IMR-90 (cell line): ENCODE measurements around the gene TCERG1L. TPM values are rescaled to one million over a fixed set of nuclear protein-coding genes. Genes with fewer than 3 reads are reported as not detected.

Source experiments
- ATAC-seq: fragments of 200-7000 bp; cut with Tn5 transposase; 2 replicates; pipeline ENCODE4 v1.9.1; 2020; ENCODE audit warnings: low read depth, mild to moderate bottlenecking, moderate library complexity
- BruUV-seq: library from RNA; stranded (reverse); fragments of 400-500 nt; replicated peaks from 2 replicates; lab custom pipeline; 2021; lab: Mats Ljungman, UMichigan
- CTCF ChIA-PET: fragments of 300-600 bp; formaldehyde crosslinking; extraction: SDS; loops from one replicate; lab custom pipeline; 2021; ENCODE audit warnings: antibody characterized with exemption; lab: Yijun Ruan, JAX
- POLR2A ChIA-PET: fragments of 300-600 bp; sonication (Branson Sonifier 250); formaldehyde crosslinking; loops from one replicate; lab custom pipeline; 2022; ENCODE audit warnings: antibody characterized with exemption; ENCODE audit not compliant: unreplicated experiment; lab: Charles Lee
- DNase-seq: peaks from one replicate; pipeline ENCODE4 v3.0.0; 2013
- H2AFZ ChIP-seq: replicated peaks from 2 replicates; pipeline ENCODE3; 2013; ENCODE audit warnings: low read length, mild to moderate bottlenecking; ENCODE audit not compliant: poor library complexity
- H2AK5ac ChIP-seq: 2 replicates; pipeline ENCODE4 v1.6.1; 2013; ENCODE audit warnings: low read depth, low read length, inconsistent platforms
- H2AK9ac ChIP-seq: replicated peaks from 2 replicates; pipeline ENCODE3; 2013; ENCODE audit warnings: mild to moderate bottlenecking, low read depth, low read length, moderate library complexity; ENCODE audit not compliant: poor library complexity
- H2BK120ac ChIP-seq: 2 replicates; pipeline ENCODE4 v1.6.1; 2013; ENCODE audit warnings: low read depth, low read length, inconsistent platforms
- H2BK15ac ChIP-seq: 3 replicates; pipeline ENCODE4 v1.6.1; 2013; ENCODE audit warnings: low read depth, low read length, inconsistent platforms
- H2BK20ac ChIP-seq: 2 replicates; pipeline ENCODE4 v1.6.1; 2013; ENCODE audit warnings: low read depth, mild to moderate bottlenecking, inconsistent platforms, low read length, moderate library complexity
- H2BK5ac ChIP-seq: 2 replicates; pipeline ENCODE4 v1.6.1; 2013; ENCODE audit warnings: mild to moderate bottlenecking, low read depth, low read length, inconsistent platforms; ENCODE audit not compliant: poor library complexity, severe bottlenecking
- H3K14ac ChIP-seq: replicated peaks from 2 replicates; pipeline ENCODE4 v1.6.1; 2013; ENCODE audit warnings: low read depth, low read length, inconsistent platforms
- H3K18ac ChIP-seq: 2 replicates; pipeline ENCODE4 v1.6.1; 2013; ENCODE audit warnings: low read depth, low read length, control low read depth
- H3K23ac ChIP-seq: 2 replicates; pipeline ENCODE4 v1.6.1; 2013; ENCODE audit warnings: low read depth, low read length, inconsistent platforms
- H3K27ac ChIP-seq: 2 replicates; pipeline ENCODE4 v1.5.1; 2013; ENCODE audit warnings: mild to moderate bottlenecking, control low read depth, low read length; ENCODE audit not compliant: insufficient read depth
- H3K27me3 ChIP-seq: 2 replicates; pipeline ENCODE4 v1.6.1; 2013; ENCODE audit warnings: low read length; ENCODE audit not compliant: control insufficient read depth, insufficient read depth
- H3K36me3 ChIP-seq: 2 replicates; pipeline ENCODE4 v1.6.1; 2013; ENCODE audit warnings: low read length, mixed read lengths; ENCODE audit not compliant: control insufficient read depth, insufficient read depth
- H3K4ac ChIP-seq: 2 replicates; pipeline ENCODE4 v1.6.1; 2013; ENCODE audit warnings: low read depth, low read length, inconsistent platforms
- H3K4me1 ChIP-seq: 2 replicates; pipeline ENCODE4 v1.6.1; 2013; ENCODE audit warnings: low read length, mixed read lengths; ENCODE audit not compliant: control insufficient read depth, insufficient read depth
- H3K4me2 ChIP-seq: 2 replicates; pipeline ENCODE4 v1.6.1; 2013; ENCODE audit warnings: low read depth, mild to moderate bottlenecking, control low read depth, low read length, moderate library complexity
- H3K4me3 ChIP-seq: 2 replicates; pipeline ENCODE4 v1.5.1; 2013; ENCODE audit warnings: low read depth, mild to moderate bottlenecking, control low read depth, low read length, moderate library complexity; ENCODE audit not compliant: insufficient read depth
- H3K56ac ChIP-seq: 2 replicates; pipeline ENCODE4 v1.6.1; 2013; ENCODE audit warnings: low read length, inconsistent platforms; ENCODE audit not compliant: insufficient read depth; ENCODE audit errors: extremely low read depth
- H3K79me1 ChIP-seq, 2 experiments: 2 replicates each; pipeline ENCODE4 v1.6.1; 2013; ENCODE audit warnings: low read length in 2 of 2, inconsistent platforms in 1 of 2, low read depth in 1 of 2
- H3K9ac ChIP-seq: 2 replicates; pipeline ENCODE4 v1.6.1; 2013; ENCODE audit warnings: low read depth, low read length, control low read depth
- H3K9me1 ChIP-seq: 2 replicates; pipeline ENCODE4 v1.6.1; 2013; ENCODE audit warnings: low read length, inconsistent platforms; ENCODE audit not compliant: insufficient read depth
- H3K9me3 ChIP-seq: 2 replicates; pipeline ENCODE4 v1.6.1; 2013; ENCODE audit warnings: low read length; ENCODE audit not compliant: control insufficient read depth, insufficient read depth
- H4K20me1 ChIP-seq: 2 replicates; pipeline ENCODE4 v1.6.1; 2013; ENCODE audit warnings: low read length, inconsistent platforms; ENCODE audit not compliant: insufficient read depth
- H4K5ac ChIP-seq: 2 replicates; pipeline ENCODE4 v1.6.1; 2013; ENCODE audit warnings: mild to moderate bottlenecking, low read depth, low read length, control low read depth
- H4K8ac ChIP-seq, 2 experiments: 2 replicates each; pipeline ENCODE4 v1.6.1; 2013; ENCODE audit warnings: low read depth in 2 of 2, low read length in 2 of 2, control low read depth in 1 of 2, inconsistent platforms in 1 of 2
- H4K91ac ChIP-seq: 2 replicates; pipeline ENCODE4 v1.6.1; 2013; ENCODE audit warnings: low read depth, low read length, inconsistent platforms; ENCODE audit not compliant: insufficient read depth
- BHLHE40 ChIP-seq: fragments of 150-350 bp; IDR thresholded peaks from 2 replicates; pipeline ENCODE4 v1.6.1; 2016; ENCODE audit warnings: mild to moderate bottlenecking, low read depth, low read length
- CEBPB ChIP-seq: IDR thresholded peaks from 2 replicates; pipeline ENCODE4 v1.6.1; 2012; ENCODE audit warnings: low read depth, low read length, improper control_type of control experiment
- CHD1 ChIP-seq: IDR thresholded peaks from 2 replicates; pipeline ENCODE4 v1.6.1; 2012; ENCODE audit warnings: low read depth, low read length, improper control_type of control experiment
- FOS ChIP-seq: fragments of 150-350 bp; IDR thresholded peaks from 2 replicates; pipeline ENCODE4 v1.6.1; 2016; ENCODE audit warnings: low read depth, low read length
- MAFK ChIP-seq: IDR thresholded peaks from 2 replicates; pipeline ENCODE4 v1.6.1; 2012; ENCODE audit warnings: low read depth, low read length, improper control_type of control experiment
- MAZ ChIP-seq: IDR thresholded peaks from 2 replicates; pipeline ENCODE4 v1.6.1; 2012; ENCODE audit warnings: low read depth, mild to moderate bottlenecking, low read length, improper control_type of control experiment, moderate library complexity, borderline replicate concordance
- MXI1 ChIP-seq: IDR thresholded peaks from 2 replicates; pipeline ENCODE4 v1.6.1; 2012; ENCODE audit warnings: low read depth, mild to moderate bottlenecking, low read length, moderate library complexity, borderline replicate concordance
- NFE2L2 ChIP-seq: fragments of 150-350 bp; IDR thresholded peaks from 2 replicates; pipeline ENCODE4 v1.6.1; 2016; ENCODE audit warnings: low read depth, mild to moderate bottlenecking, low read length
- POLR2A ChIP-seq: IDR thresholded peaks from 2 replicates; pipeline ENCODE4 v1.6.1; 2012; ENCODE audit warnings: mild to moderate bottlenecking, low read depth, low read length
- RAD21 ChIP-seq: IDR thresholded peaks from 2 replicates; pipeline ENCODE4 v1.6.1; 2012; ENCODE audit warnings: low read length, improper control_type of control experiment
- RCOR1 ChIP-seq: IDR thresholded peaks from 2 replicates; pipeline ENCODE4 v1.6.1; 2012; ENCODE audit warnings: mild to moderate bottlenecking, low read length, improper control_type of control experiment; ENCODE audit not compliant: insufficient replicate concordance
- RFX5 ChIP-seq: IDR thresholded peaks from 2 replicates; pipeline ENCODE4 v1.8.0; 2012; ENCODE audit warnings: low read depth, mild to moderate bottlenecking, low read length, moderate library complexity
- SMC3 ChIP-seq: fragments of 150-350 bp; IDR thresholded peaks from 2 replicates; pipeline ENCODE4 v1.6.1; 2016; ENCODE audit warnings: low read depth, mild to moderate bottlenecking, antibody characterized with exemption, low read length, moderate library complexity
- WGBS, 2 experiments: methylation state at CpG; one replicate each; pipeline versions ENCODE4 v1.1.5 to v1.1.7; 2013; ENCODE audit warnings: missing lambda C conversion rate in 2 of 2; ENCODE audit not compliant: insufficient read length in 1 of 2; ENCODE audit errors: extremely low coverage in 2 of 2; 5-methylcytosine and 5-hydroxymethylcytosine counted together
- dilution Hi-C: fragments of 300-500 bp; cut with HindIII; formaldehyde crosslinking; loops from one replicate; pipeline ENCODE4 v1.14.3; 2018; ENCODE audit warnings: low sequenced_read_pairs; ENCODE audit not compliant: unreplicated experiment
- in situ Hi-C: fragments of 300-500 bp; cut with MboI; formaldehyde crosslinking; loops from 3 replicates; pipeline ENCODE4 v1.14.3; 2019; ENCODE audit warnings: low sequenced_read_pairs, inconsistent platforms, mixed read lengths
- intact Hi-C: fragments of 100-400 bp; cut with micrococcal nuclease; formaldehyde crosslinking; loops from 2 replicates; pipeline ENCODE4 v1.10.0; 2022
- polyA plus RNA-seq, 3 experiments: library from polyadenylated mRNA; depleted of rRNA; stranded (reverse); fragments of >200 nt; gene quantifications; 2 replicates each; pipeline ENCODE4 v1.2.3, GENCODE V29; 2012; ENCODE audit warnings: low replicate concordance in 1 of 3
- total RNA-seq: library from RNA; depleted of rRNA; stranded (reverse); fragments of >200 nt; gene quantifications from 2 replicates; pipeline ENCODE4 v1.2.3, GENCODE V29; 2012
- TF ChIP-seq, protein P1 (sequence below): fragments of 150-350 bp; IDR thresholded peaks from 2 replicates; pipeline ENCODE4 v1.6.1; 2017; ENCODE audit warnings: mild to moderate bottlenecking, antibody characterized with exemption, low read length, low read depth
- TF ChIP-seq, protein P2 (sequence below): fragments of 150-350 bp; IDR thresholded peaks from 2 replicates; pipeline ENCODE4 v1.6.1; 2016; ENCODE audit warnings: low read depth, mild to moderate bottlenecking, low read length, moderate library complexity, borderline replicate concordance
- TF ChIP-seq, protein P3 (sequence below): conservative IDR thresholded peaks from 2 replicates; pipeline ENCODE4 v1.5.1; 2012; ENCODE audit warnings: mild to moderate bottlenecking, low read depth, low read length, improper control_type of control experiment

The TCERG1L gene
- total and polyA plus RNA-seq, 2 of the 4 experiments (the other 2 are of a cell fraction) = not detected

DNA sequence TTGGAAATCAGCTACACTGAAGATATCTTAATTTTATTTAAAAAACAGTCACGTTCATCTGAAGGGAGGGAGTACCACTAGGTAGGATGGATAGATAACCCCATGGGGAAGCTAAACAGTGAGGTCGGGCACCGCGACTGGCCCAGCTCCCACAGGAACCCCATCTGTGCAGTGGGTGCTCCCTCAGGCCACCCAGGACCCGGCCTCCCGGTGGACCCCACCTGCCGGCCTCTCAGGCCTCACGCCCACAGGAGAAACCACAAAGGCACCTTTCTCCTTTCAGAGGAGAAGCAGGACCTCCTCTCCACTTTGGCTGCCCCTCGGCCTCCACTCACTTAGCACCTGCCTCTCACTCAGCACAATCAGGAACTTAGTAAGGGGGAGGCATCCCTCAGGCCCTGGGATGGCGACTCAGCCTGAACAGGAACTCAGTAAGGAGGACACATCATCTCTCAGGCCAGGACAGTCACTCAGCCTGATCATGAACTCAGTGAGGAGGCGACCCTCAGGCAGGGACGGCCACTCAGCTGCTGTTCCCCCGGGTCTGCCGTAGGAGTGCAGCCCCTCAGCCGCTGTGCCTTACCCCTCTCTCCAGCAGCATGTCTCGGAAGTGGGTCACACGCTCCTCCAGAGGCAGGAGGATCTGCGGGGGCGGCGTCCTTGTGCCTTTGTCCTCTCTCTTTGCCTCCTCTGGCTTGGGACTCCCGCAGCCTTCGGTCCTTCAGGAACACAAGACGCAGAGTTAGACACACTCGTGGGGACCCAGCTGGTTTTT lies 195.1 kb downstream of the TCERG1L start:
- 50% methylated on average over 2 of the region's 24 CpGs; no CpG with 5 or more reads in 1 of the 2 experiments for WGBS, 2 experiments
- ATAC-seq (no peak), DNase-seq (no peak)
- Histone ChIP-seq H3K9ac (no peak overlapping the region), H2AFZ (no peak overlapping the region), H4K20me1 (no peaks in the 10 kb centered on the region), H2BK20ac (no peak overlapping the region), H3K56ac (no peak overlapping the region), H3K27ac (no peak overlapping the region), H3K4me1 (no peaks in the 10 kb centered on the region), H4K5ac (no peak overlapping the region), H2BK120ac (no peak overlapping the region), H4K8ac (no peak overlapping the region), H3K4me2 (no peak overlapping the region), H2AK5ac (no peak overlapping the region), H3K23ac (no peak overlapping the region), H2AK9ac (no peak overlapping the region), H3K14ac (no peak overlapping the region), H3K27me3 (no peaks in the 10 kb centered on the region), H3K36me3 (no peaks in the 10 kb centered on the region), H3K9me1 (no peaks in the 10 kb centered on the region), H3K79me1 (no peaks in the 10 kb centered on the region), H3K4me3 (no peak overlapping the region), H2BK15ac (no peak overlapping the region), H4K91ac (no peak overlapping the region), H3K9me3 (peaks cover 50% of the 10 kb centered on the region), H3K4ac (no peak overlapping the region), H3K18ac (no peak overlapping the region), H2BK5ac (no peak overlapping the region)
- BruUV-seq = no TSS peak
- CTCF ChIA-PET = no interaction called here
- dilution Hi-C loops = no loop called here
- POLR2A ChIA-PET = no interaction called here
- TF ChIP-seq SMC3 (no peak), POLR2A (no peak), MAZ (no peak), RCOR1 (no peak), NFE2L2 (no peak), BHLHE40 (no peak), CEBPB (no peak), FOS (no peak), RAD21 (no peak), RFX5 (no peak), MAFK (no peak), CHD1 (no peak), MXI1 (no peak)
- TF ChIP-seq, protein P1, sequence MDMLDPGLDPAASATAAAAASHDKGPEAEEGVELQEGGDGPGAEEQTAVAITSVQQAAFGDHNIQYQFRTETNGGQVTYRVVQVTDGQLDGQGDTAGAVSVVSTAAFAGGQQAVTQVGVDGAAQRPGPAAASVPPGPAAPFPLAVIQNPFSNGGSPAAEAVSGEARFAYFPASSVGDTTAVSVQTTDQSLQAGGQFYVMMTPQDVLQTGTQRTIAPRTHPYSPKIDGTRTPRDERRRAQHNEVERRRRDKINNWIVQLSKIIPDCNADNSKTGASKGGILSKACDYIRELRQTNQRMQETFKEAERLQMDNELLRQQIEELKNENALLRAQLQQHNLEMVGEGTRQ = no peak
- TF ChIP-seq, protein P2, sequence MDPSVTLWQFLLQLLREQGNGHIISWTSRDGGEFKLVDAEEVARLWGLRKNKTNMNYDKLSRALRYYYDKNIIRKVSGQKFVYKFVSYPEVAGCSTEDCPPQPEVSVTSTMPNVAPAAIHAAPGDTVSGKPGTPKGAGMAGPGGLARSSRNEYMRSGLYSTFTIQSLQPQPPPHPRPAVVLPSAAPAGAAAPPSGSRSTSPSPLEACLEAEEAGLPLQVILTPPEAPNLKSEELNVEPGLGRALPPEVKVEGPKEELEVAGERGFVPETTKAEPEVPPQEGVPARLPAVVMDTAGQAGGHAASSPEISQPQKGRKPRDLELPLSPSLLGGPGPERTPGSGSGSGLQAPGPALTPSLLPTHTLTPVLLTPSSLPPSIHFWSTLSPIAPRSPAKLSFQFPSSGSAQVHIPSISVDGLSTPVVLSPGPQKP = no peak
- TF ChIP-seq, protein P3, sequence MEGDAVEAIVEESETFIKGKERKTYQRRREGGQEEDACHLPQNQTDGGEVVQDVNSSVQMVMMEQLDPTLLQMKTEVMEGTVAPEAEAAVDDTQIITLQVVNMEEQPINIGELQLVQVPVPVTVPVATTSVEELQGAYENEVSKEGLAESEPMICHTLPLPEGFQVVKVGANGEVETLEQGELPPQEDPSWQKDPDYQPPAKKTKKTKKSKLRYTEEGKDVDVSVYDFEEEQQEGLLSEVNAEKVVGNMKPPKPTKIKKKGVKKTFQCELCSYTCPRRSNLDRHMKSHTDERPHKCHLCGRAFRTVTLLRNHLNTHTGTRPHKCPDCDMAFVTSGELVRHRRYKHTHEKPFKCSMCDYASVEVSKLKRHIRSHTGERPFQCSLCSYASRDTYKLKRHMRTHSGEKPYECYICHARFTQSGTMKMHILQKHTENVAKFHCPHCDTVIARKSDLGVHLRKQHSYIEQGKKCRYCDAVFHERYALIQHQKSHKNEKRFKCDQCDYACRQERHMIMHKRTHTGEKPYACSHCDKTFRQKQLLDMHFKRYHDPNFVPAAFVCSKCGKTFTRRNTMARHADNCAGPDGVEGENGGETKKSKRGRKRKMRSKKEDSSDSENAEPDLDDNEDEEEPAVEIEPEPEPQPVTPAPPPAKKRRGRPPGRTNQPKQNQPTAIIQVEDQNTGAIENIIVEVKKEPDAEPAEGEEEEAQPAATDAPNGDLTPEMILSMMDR = no peak
- in situ Hi-C loops = no loop called here
- intact Hi-C loops = no loop called here
